Measurements from ENCODE around the gene PTPRD. TPM values are rescaled to one million over a fixed set of nuclear protein-coding genes. Genes with fewer than 3 reads are reported as not detected.

Gene PTPRD
- total RNA-seq, 2 experiments from 2014 or later = 0.03 TPM; not detected in 1

- no TSS peak for BruUV-seq (replicated peaks)
- no peak overlapping the region for H3K4me2 ChIP-seq (ENCODE audit: low read length)
- intact Hi-C loops (cut with micrococcal nuclease; ENCODE audit: unreplicated experiment) = no loop called here
- ChIA-PET POLR2A (no interaction called here), CTCF (ENCODE audit: unreplicated experiment) (no interaction called here)
- TF ChIP-seq CTCF (conservative IDR thresholded peaks at IDR 0.05; ENCODE audit: low read length) = no peak
- no peak for TF ChIP-seq EZH2phosphoT487 (IDR thresholded peaks at IDR 0.05; ENCODE audit: borderline replicate concordance, low read depth, low read length)
- no peak overlapping the region for H2AFZ ChIP-seq (ENCODE audit: low read length)
- no peak for DNase-seq (ENCODE audit: low spot score)
- H3K36me3 ChIP-seq (ENCODE audit: insufficient read depth, low read length) = no peaks in the 10 kb centered on the region
- H4K20me1 ChIP-seq (ENCODE audit: insufficient read depth, low read length) = no peaks in the 10 kb centered on the region
- H3K27ac ChIP-seq (ENCODE audit: low read depth, low read length, poor library complexity, severe bottlenecking) = no peak overlapping the region
- no peaks in the 10 kb centered on the region for H3K4me1 ChIP-seq (ENCODE audit: insufficient read depth, low read length, poor library complexity, severe bottlenecking)
- no peak overlapping the region for H3K4me3 ChIP-seq (ENCODE audit: low read depth, low read length, poor library complexity, severe bottlenecking)
- no peaks in the 10 kb centered on the region for H3K9me3 ChIP-seq (ENCODE audit: low read length)
- no peaks in the 10 kb centered on the region for H3K9me2 ChIP-seq (ENCODE audit: insufficient read depth, low read length)
- H3K79me2 ChIP-seq (ENCODE audit: insufficient read depth, low read depth, low read length) = no peaks in the 10 kb centered on the region
Observed at GRCh38 chr9:8879284-8879683, 1733.5 kb downstream of the PTPRD start.

GRCh38 chr9:8877753-8878494 lies 1734.9 kb downstream of the PTPRD start:
- TF ChIP-seq EZH2phosphoT487 (IDR thresholded peaks at IDR 0.05; ENCODE audit: borderline replicate concordance, low read depth, low read length) (no peak), CTCF (conservative IDR thresholded peaks at IDR 0.05; ENCODE audit: low read length) (no peak)
- H3K4me2 ChIP-seq (ENCODE audit: low read length) = no peak overlapping the region
- BruUV-seq (replicated peaks) = no TSS peak

GRCh38 chr9:8876303-8876702 lies 1736.5 kb downstream of the PTPRD start:
- no peaks in the 10 kb centered on the region for H4K20me1 ChIP-seq (ENCODE audit: insufficient read depth, low read length)
- CTCF ChIA-PET (ENCODE audit: unreplicated experiment) = no interaction called here
- H3K79me2 ChIP-seq (ENCODE audit: insufficient read depth, low read depth, low read length) = no peaks in the 10 kb centered on the region
- no peaks in the 10 kb centered on the region for H3K9me2 ChIP-seq (ENCODE audit: insufficient read depth, low read length)
- H3K4me1 ChIP-seq (ENCODE audit: insufficient read depth, low read length, poor library complexity, severe bottlenecking) = no peaks in the 10 kb centered on the region
- H3K9me3 ChIP-seq (ENCODE audit: low read length) = no peaks in the 10 kb centered on the region
- POLR2A ChIA-PET = interaction anchor here (0.6 kb wide), 1 partner anchor 1983 kb away, joined by 3 read pairs; no protein-coding TSS in a partner anchor
- no peak for TF ChIP-seq EZH2phosphoT487 (IDR thresholded peaks at IDR 0.05; ENCODE audit: borderline replicate concordance, low read depth, low read length)
- TF ChIP-seq CTCF (conservative IDR thresholded peaks at IDR 0.05; ENCODE audit: low read length) = no peak
- no TSS peak for BruUV-seq (replicated peaks)
- no peak overlapping the region for H3K4me2 ChIP-seq (ENCODE audit: low read length)
- intact Hi-C loops (cut with micrococcal nuclease; ENCODE audit: unreplicated experiment) = no loop called here
- no peak for DNase-seq (ENCODE audit: low spot score)
- H3K27ac ChIP-seq (ENCODE audit: low read depth, low read length, poor library complexity, severe bottlenecking) = no peak overlapping the region
- no peak overlapping the region for H2AFZ ChIP-seq (ENCODE audit: low read length)
- no peak overlapping the region for H3K4me3 ChIP-seq (ENCODE audit: low read depth, low read length, poor library complexity, severe bottlenecking)
- no peaks in the 10 kb centered on the region for H3K36me3 ChIP-seq (ENCODE audit: insufficient read depth, low read length)

More at GRCh38 chr9:8877753-8878494, 1734.9 kb downstream of the PTPRD start:
- H3K9me3 ChIP-seq (ENCODE audit: low read length) = no peaks in the 10 kb centered on the region
- intact Hi-C loops (cut with micrococcal nuclease; ENCODE audit: unreplicated experiment) = no loop called here
- no peaks in the 10 kb centered on the region for H3K4me1 ChIP-seq (ENCODE audit: insufficient read depth, low read length, poor library complexity, severe bottlenecking)
- DNase-seq (ENCODE audit: low spot score) = no peak
- CTCF ChIA-PET (ENCODE audit: unreplicated experiment) = no interaction called here
- H3K9me2 ChIP-seq (ENCODE audit: insufficient read depth, low read length) = no peaks in the 10 kb centered on the region
- no peak overlapping the region for H3K27ac ChIP-seq (ENCODE audit: low read depth, low read length, poor library complexity, severe bottlenecking)
- no peaks in the 10 kb centered on the region for H3K79me2 ChIP-seq (ENCODE audit: insufficient read depth, low read depth, low read length)
- no peak overlapping the region for H3K4me3 ChIP-seq (ENCODE audit: low read depth, low read length, poor library complexity, severe bottlenecking)
- POLR2A ChIA-PET = no interaction called here
- no peaks in the 10 kb centered on the region for H4K20me1 ChIP-seq (ENCODE audit: insufficient read depth, low read length)
- H2AFZ ChIP-seq (ENCODE audit: low read length) = no peak overlapping the region
- H3K36me3 ChIP-seq (ENCODE audit: insufficient read depth, low read length) = no peaks in the 10 kb centered on the region

Data from OCI-LY7 (cell line).